ENCODE results near the gene HOXB4.

Gene HOXB4

DNA sequence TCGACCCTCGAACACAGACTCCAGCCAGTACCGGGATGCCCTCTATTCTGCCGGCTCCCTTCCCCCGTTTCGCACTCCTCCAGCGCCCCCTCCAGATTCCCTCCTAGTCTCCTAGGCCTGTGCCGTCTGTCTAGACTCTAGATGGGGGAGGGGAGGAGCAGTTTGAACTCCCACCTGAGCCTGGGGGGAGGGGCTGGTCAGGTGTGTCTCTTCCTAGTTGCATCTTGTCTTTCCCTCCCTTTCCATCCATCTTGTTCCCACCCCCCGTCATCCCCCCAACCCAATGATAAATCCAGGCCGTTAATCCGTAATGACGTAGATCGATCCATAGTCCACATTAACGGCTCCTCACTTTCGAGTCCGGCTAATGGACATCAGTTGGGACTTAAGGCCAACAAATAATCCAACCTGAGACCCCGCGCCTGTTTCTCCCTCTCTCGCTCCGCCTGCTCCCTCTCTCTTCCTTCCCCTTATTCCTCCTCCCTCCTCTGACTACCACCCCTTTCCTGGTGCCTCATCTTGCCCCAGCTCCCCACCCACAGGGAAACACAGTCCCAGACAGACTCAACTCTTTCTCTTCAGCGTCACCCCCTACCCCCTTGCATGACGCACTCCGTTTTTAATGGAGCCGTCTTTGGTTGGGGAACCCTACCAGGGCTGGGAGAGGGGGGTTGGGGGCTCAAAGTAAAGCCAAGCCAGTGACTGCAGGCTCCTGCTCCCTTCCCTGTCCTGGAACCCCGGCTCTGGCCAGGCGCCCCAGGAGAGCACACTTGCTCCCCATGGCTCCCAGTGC, 18.8 kb upstream of the HOXB4 start:
- in situ Hi-C loops (cut with HindIII; ENCODE audit: low sequenced_read_pairs): no loop called here
- H3K4me3 ChIP-seq (ENCODE audit: low read depth, low read length): peak overlapping the region; percentile 44
- DNase-seq (ENCODE audit: low read depth): no peak
- TF ChIP-seq CTCF (IDR thresholded peaks at IDR 0.05; ENCODE audit: low read depth, low read length, missing control alignments): no peak

DNA sequence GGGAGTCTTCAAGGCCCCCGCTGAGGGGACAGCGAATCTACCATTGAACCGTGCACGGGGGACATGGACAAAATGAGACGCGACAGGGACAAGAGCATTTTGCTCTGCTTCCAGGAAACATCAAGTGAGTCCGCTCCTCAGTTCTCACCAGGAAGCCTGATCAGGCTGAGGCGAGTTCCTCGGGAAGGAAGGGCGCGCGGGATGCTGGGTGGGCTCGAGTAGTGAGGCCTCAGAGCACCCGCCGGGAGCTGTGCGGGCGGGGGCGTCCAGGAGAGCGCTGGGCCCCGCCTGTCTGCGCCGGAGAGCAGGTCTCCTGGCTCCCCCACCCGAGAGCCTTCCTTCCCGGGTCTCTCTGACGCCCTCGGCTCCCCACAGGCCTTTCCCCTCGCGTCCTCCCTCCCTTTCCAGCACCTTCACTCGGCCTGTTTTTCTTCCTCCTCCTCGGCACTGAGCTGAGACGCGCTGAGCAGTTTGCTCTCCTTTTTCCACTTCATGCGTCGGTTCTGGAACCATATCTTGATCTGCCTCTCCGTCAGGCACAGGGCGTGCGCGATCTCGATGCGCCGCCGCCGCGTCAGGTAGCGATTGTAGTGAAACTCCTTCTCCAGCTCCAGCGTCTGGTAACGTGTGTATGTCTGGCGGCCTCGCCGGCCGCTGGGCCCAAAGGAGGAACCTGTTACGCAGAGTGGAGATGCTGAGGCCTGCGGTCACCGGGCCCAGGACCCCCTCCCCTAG, 18.0 kb upstream of the HOXB4 start:
- no peak for TF ChIP-seq CTCF (IDR thresholded peaks at IDR 0.05; ENCODE audit: low read depth, low read length, missing control alignments)
- DNase-seq (ENCODE audit: low read depth): no peak
- H3K4me3 ChIP-seq (ENCODE audit: low read depth, low read length): peak overlapping the region; percentile 44
- in situ Hi-C loops (cut with HindIII; ENCODE audit: low sequenced_read_pairs): no loop called here

GRCh38 chr17:48595278-48595999, 17.3 kb upstream of the HOXB4 start:
- H3K4me3 ChIP-seq (ENCODE audit: low read depth, low read length): no peak overlapping the region
- TF ChIP-seq CTCF (IDR thresholded peaks at IDR 0.05; ENCODE audit: low read depth, low read length, missing control alignments): no peak
- in situ Hi-C loops (cut with HindIII; ENCODE audit: low sequenced_read_pairs): no loop called here
- no peak for DNase-seq (ENCODE audit: low read depth)

GRCh38 chr17:48594538-48595277, 16.6 kb upstream of the HOXB4 start:
- TF ChIP-seq CTCF (IDR thresholded peaks at IDR 0.05; ENCODE audit: low read depth, low read length, missing control alignments): no peak
- DNase-seq (ENCODE audit: low read depth): no peak
- in situ Hi-C loops (cut with HindIII; ENCODE audit: low sequenced_read_pairs): loop anchor here (5.0 kb wide), 1 partner anchor 247 kb away; no protein-coding TSS in a partner anchor
- H3K4me3 ChIP-seq (ENCODE audit: low read depth, low read length): peak overlapping the region; percentile 60

- DNase-seq (ENCODE audit: low read depth): peak; percentile 88
- in situ Hi-C loops (cut with HindIII; ENCODE audit: low sequenced_read_pairs): loop anchor here (5.0 kb wide), 1 partner anchor 247 kb away; no protein-coding TSS in a partner anchor
- peak; percentile 92 for TF ChIP-seq CTCF (IDR thresholded peaks at IDR 0.05; ENCODE audit: low read depth, low read length, missing control alignments)
- peak overlapping the region; percentile 60 for H3K4me3 ChIP-seq (ENCODE audit: low read depth, low read length)
These were observed 15.8 kb upstream of the HOXB4 start for GRCh38 chr17:48593840-48594537.
